NT2/D1 (cell line): ENCODE data around the gene SYNDIG1.

ENCODE experiments used
- SUZ12 ChIP-seq: IDR thresholded peaks from 2 replicates; pipeline ENCODE4 v1.6.1; 2011; ENCODE audit not compliant: insufficient read length, insufficient read depth; ENCODE audit errors: extremely low read depth
- YY1 ChIP-seq: IDR thresholded peaks from 2 replicates; pipeline ENCODE4 v1.6.1; 2011; ENCODE audit not compliant: insufficient read length, insufficient read depth
- ZNF274 ChIP-seq: IDR thresholded peaks from 2 replicates; pipeline ENCODE4 v1.6.1; 2011; ENCODE audit warnings: mild to moderate bottlenecking, low read depth, low read length

DNA sequence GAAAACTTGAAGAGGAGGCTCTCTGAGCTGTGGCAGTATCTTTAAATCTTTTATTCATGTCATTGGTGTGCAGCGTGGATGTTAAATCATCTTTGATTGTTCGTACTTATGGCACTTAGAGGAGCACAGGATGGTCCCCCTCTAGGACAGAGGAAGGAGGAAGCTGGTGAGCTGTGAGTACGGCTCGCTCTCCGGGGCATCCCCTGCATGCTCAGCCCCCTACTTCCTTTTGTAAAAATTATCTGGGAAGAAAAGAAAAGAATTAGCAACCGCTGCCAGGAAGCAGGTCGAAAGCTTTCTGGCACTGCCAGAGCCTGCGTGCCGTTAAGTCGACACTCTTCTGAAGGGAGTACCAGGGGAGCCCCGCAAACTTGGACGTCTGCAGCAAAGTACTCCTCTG, 158.5 kb downstream of the SYNDIG1 start:
- no peak for TF ChIP-seq YY1
- no peak for TF ChIP-seq SUZ12
- TF ChIP-seq ZNF274 = no peak
